ENCODE measurements around the gene F8A1. TPM values are rescaled to one million over a fixed set of nuclear protein-coding genes. Genes with fewer than 3 reads are reported as not detected.
"Not testable (repeated sequence)": the region's sequence is repeated elsewhere in the genome, so short reads cannot be mapped to it uniquely, and the experiment has no call there.

The F8A1 gene
- total RNA-seq, 1 experiment from 2014 or later: 8.4 TPM

GRCh38 chrX:154914052-154914451, 27.9 kb downstream of the F8A1 start:
- H3K27me3 ChIP-seq (ENCODE audit: low read length): no peaks in the 10 kb centered on the region
- no peaks in the 10 kb centered on the region for H3K79me2 ChIP-seq (ENCODE audit: low read length)
- no peak overlapping the region for H3K9ac ChIP-seq (ENCODE audit: low read length)
- H3K9me2 ChIP-seq (replicated peaks; ENCODE audit: insufficient read depth, low read length): no peaks in the 10 kb centered on the region
- no peak overlapping the region for H3K4me3 ChIP-seq (ENCODE audit: low read length)
- H3K27ac ChIP-seq (ENCODE audit: low read length): no peak overlapping the region
- no peaks in the 10 kb centered on the region for H4K20me1 ChIP-seq (ENCODE audit: insufficient read depth, low read depth, low read length)
- H3K4me2 ChIP-seq (ENCODE audit: low read depth, low read length, poor library complexity, severe bottlenecking): no peak overlapping the region
- H3K9me3 ChIP-seq (ENCODE audit: low read length): no peaks in the 10 kb centered on the region
- no peak for DNase-seq
- peaks cover 3% of the 10 kb centered on the region; the same call in 1 of the 2 replicates for H3K4me1 ChIP-seq (ENCODE audit: low read length)
- H2AFZ ChIP-seq (ENCODE audit: low read length): no peak overlapping the region
- H3K36me3 ChIP-seq (ENCODE audit: insufficient read depth, low read length): no peaks in the 10 kb centered on the region

- Histone ChIP-seq H3K9me2 (replicated peaks; ENCODE audit: insufficient read depth, low read length) (no peaks in the 10 kb centered on the region), H3K4me3 (ENCODE audit: low read length) (peak overlapping the region; percentile 41), H3K9me3 (ENCODE audit: low read length) (no peaks in the 10 kb centered on the region), H3K27me3 (ENCODE audit: low read length) (no peaks in the 10 kb centered on the region), H3K27ac (ENCODE audit: low read length) (no peak overlapping the region), H3K36me3 (ENCODE audit: insufficient read depth, low read length) (no peaks in the 10 kb centered on the region), H4K20me1 (ENCODE audit: insufficient read depth, low read depth, low read length) (no peaks in the 10 kb centered on the region), H2AFZ (ENCODE audit: low read length) (peak overlapping the region; percentile 64; the same call in 1 of the 2 replicates), H3K9ac (ENCODE audit: low read length) (peak overlapping the region; percentile 40; the same call in 1 of the 2 replicates), H3K79me2 (ENCODE audit: low read length) (no peaks in the 10 kb centered on the region), H3K4me1 (ENCODE audit: low read length) (peaks cover 3% of the 10 kb centered on the region; the same call in 1 of the 2 replicates), H3K4me2 (ENCODE audit: low read depth, low read length, poor library complexity, severe bottlenecking) (peak overlapping the region; percentile 41)
- peak; percentile 76 for DNase-seq
Measured at GRCh38 chrX:154918060-154918483, 31.9 kb downstream of the F8A1 start.

GRCh38 chrX:154924771-154925170, 38.6 kb downstream of the F8A1 start:
- not testable (repeated sequence) for H3K4me3 ChIP-seq (ENCODE audit: low read length); H3K9me2 ChIP-seq (replicated peaks; ENCODE audit: insufficient read depth, low read length)

More at GRCh38 chrX:154924771-154925170, 38.6 kb downstream of the F8A1 start:
- H4K20me1 ChIP-seq (ENCODE audit: insufficient read depth, low read depth, low read length); H3K4me2 ChIP-seq (ENCODE audit: low read depth, low read length, poor library complexity, severe bottlenecking); H3K4me1 ChIP-seq (ENCODE audit: low read length); H3K79me2 ChIP-seq (ENCODE audit: low read length); H3K9ac ChIP-seq (ENCODE audit: low read length); H3K27me3 ChIP-seq (ENCODE audit: low read length); H2AFZ ChIP-seq (ENCODE audit: low read length); H3K27ac ChIP-seq (ENCODE audit: low read length); H3K36me3 ChIP-seq (ENCODE audit: insufficient read depth, low read length); H3K9me3 ChIP-seq (ENCODE audit: low read length); DNase-seq: not testable (repeated sequence)

Small RNA genes within 50 kb of the gene (small RNA-seq; reads per million reads assigned to genes)
- not detected for gene MIR1184-1

Other genes starting within 250 kb of the F8A1 start
- gene CTAG2, start 232.8 kb upstream of the F8A1 start, total RNA-seq (2014; rRNA removed; shearing (Covaris generic); ENCODE audit: low replicate concordance): 15.5 TPM in 1 of 2 replicates, not detected in the other
- 3.5 and 26.2 TPM in 2 replicates for gene GAB3, start 135.3 kb upstream of the F8A1 start, total RNA-seq (2014; rRNA removed; shearing (Covaris generic); ENCODE audit: low replicate concordance)
- 58.6 and 94.0 TPM in 2 replicates for gene DKC1, start 123.5 kb upstream of the F8A1 start, total RNA-seq (2014; rRNA removed; shearing (Covaris generic); ENCODE audit: low replicate concordance)
- 5.7 and 10.7 TPM in 2 replicates for gene MPP1, start 80.9 kb upstream of the F8A1 start, total RNA-seq (2014; rRNA removed; shearing (Covaris generic); ENCODE audit: low replicate concordance)
- gene SMIM9, start 51.7 kb upstream of the F8A1 start, total RNA-seq (2014; rRNA removed; shearing (Covaris generic); ENCODE audit: low replicate concordance): not detected in 2 replicates
- gene F8, start 136.4 kb downstream of the F8A1 start, total RNA-seq (2014; rRNA removed; shearing (Covaris generic); ENCODE audit: low replicate concordance): 3.0 and 4.1 TPM in 2 replicates
- gene FUNDC2, start 140.5 kb downstream of the F8A1 start, total RNA-seq (2014; rRNA removed; shearing (Covaris generic); ENCODE audit: low replicate concordance): 38.9 and 55.2 TPM in 2 replicates
- gene CMC4, start 184.8 kb downstream of the F8A1 start, total RNA-seq (2014; rRNA removed; shearing (Covaris generic); ENCODE audit: low replicate concordance): 15.8 and 36.1 TPM in 2 replicates
- gene MTCP1, start 184.8 kb downstream of the F8A1 start, total RNA-seq (2014; rRNA removed; shearing (Covaris generic); ENCODE audit: low replicate concordance): 21.9 and 95.2 TPM in 2 replicates
- gene BRCC3, start 185.2 kb downstream of the F8A1 start, total RNA-seq (2014; rRNA removed; shearing (Covaris generic); ENCODE audit: low replicate concordance): 13.2 and 15.9 TPM in 2 replicates

Data from Karpas-422 (cell line).